A204.1 (cell line): ENCODE measurements around the gene UFD1.

ENCODE experiments used
- FAIRE-seq: peaks from 2 replicates; lab custom pipeline; 2012; peaks lifted over from hg19 to GRCh38; lab: Jason Lieb, UNC

UFD1 gene, protein sequence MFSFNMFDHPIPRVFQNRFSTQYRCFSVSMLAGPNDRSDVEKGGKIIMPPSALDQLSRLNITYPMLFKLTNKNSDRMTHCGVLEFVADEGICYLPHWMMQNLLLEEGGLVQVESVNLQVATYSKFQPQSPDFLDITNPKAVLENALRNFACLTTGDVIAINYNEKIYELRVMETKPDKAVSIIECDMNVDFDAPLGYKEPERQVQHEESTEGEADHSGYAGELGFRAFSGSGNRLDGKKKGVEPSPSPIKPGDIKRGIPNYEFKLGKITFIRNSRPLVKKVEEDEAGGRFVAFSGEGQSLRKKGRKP

GRCh38 chr22:19478901-19479354 lies at the start of gene UFD1:
Gene UFD1 (minus strand): TSS chr22:19479193. CDS start chr22:19479085, 108 bp downstream.
- FAIRE-seq, result no peak

DNA sequence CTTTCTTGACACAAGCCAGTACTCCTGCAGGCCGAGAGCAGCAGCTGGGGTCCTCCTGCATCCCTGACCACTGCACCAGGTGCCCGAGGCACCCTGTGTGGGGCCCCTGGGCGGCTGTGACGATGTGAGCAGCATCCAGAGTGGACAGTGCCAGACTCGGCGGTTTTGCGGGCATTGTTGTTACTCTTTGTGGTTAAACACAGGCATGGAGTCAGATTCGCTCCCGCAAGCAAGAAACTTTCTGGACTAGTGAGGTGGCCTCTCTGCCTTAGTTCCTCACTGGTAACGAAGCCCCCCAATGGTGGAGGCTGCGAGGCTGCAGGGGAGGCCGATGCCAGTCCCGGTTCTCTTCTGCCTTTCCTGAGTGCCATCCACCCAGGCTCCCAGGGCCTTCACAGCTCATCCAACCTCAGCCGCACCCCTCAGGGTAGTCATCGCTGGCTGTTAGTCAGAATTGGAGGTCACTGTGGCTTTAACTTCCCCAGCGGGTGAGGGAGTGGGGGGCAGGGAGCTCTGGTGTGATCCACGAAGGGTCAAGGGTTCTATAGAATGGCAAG lies 48.9 kb upstream of the UFD1 start:
- no peak for FAIRE-seq

DNA sequence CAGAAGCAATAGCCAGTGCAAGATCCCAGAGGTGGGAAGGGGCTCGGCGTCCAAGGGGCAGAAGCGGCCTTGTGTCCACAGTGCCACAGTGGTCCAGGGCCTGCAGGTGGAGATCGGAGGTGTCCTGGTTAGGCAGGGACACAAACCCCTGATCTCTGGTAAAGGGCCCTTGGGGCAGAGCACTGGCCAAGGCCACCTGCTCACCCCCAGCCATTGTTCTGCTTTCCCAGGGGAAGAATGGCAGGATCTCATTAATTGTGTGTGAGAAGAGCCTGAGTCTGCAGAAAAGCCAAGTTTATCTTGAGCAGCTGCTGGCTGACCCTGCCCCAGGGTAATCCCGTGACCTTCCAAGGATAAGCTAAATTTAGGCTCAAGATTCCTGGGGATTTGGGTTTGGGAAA lies 48.3 kb upstream of the UFD1 start:
- FAIRE-seq, result no peak

- no peak for FAIRE-seq
Observed at GRCh38 chr22:19526702-19527111, 47.7 kb upstream of the UFD1 start.

- FAIRE-seq, result no peak
Observed at GRCh38 chr22:19526076-19526701, 47.2 kb upstream of the UFD1 start.

DNA sequence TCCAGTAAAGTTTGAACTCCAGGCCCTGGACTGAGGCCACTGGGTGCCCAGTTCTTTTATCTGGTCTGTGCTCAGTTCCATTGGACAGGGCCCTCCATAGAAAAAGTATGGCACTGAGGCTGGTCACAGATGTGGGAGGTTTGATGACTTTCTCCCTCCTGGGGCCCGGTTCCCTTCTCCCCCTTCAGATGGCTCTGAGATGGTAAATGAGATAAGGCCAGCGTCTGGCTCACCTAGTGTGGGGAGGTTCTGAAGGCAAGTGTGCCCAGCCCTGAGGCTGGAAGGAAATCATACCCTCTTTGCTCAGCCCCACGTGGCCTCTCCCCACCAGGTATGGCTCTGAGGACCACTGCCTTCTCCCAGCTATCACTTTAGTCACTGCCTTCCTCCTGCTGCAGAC lies 46.7 kb upstream of the UFD1 start:
- FAIRE-seq, result no peak

GRCh38 chr22:19525116-19525660 lies 46.2 kb upstream of the UFD1 start:
- no peak for FAIRE-seq

GRCh38 chr22:19524170-19525115 lies 45.5 kb upstream of the UFD1 start, which contains the start of gene CLDN5:
Gene CLDN5 (minus strand): TSS chr22:19524410. CDS start chr22:19524255, 155 bp downstream.
- no peak for FAIRE-seq

DNA sequence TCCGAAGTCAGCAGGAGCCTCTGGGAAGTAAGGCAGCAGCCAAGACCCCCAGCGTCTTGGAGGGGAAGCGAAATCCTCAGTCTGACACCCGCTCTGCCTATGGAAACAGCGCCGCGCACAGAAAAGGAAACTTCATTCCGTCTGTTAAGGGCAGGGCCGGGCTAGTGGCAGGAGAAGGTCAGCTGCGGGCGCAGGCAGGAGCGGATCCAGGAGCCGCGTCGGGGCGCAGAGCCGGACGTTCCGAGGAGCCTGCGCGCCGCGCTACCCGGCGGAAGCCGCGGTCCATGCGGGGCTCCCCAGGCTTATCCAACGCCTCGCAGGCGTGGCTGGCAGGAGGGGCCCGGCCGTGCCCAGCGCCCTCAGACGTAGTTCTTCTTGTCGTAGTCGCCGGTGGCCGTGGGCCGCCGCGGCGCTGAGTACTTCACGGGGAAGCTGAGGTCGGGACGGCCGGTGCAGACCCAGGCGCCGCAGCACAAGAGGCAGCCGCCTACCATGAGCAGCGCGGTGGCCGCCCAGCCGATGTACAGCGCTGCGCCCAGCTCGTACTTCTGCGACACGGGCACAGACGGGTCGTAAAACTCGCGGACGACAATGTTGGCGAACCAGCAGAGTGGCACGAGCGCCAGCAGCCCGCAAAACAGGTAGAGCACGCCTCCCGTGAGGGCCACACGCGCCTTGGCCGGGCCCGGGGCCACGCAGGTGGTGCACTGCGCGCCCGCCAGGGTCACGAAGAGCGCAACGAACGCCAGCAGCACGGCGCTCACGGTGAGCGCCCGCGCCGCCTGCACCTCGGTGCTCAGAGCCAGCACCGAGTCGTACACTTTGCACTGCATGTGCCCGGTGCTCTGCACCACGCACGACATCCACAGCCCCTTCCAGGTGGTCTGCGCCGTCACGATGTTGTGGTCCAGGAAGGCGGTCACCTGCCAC lies 44.5 kb upstream of the UFD1 start:
- FAIRE-seq, result no peak

DNA sequence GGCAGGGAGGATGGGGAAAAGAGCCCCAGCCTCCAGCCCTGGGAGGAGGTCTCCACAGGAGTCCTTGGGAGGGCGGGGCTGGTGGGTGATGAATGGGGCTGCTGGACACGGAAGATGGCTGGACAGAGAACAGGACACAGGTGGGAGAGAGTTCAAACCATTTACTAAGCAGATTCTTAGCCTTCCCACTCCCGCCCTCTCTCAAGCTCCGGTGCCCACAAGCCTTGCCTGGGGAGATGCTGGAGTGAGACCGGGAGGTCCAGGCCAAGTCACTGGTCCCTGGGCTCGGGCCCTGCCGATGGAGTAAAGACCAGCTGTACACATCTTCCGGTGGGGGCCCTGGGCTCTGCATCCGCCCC lies 43.9 kb upstream of the UFD1 start:
- no peak for FAIRE-seq

- FAIRE-seq, result no peak
Observed at GRCh38 chr22:19522190-19522880, 43.3 kb upstream of the UFD1 start.

GRCh38 chr22:19520566-19521305 lies 41.7 kb upstream of the UFD1 start:
- FAIRE-seq, result no peak

DNA sequence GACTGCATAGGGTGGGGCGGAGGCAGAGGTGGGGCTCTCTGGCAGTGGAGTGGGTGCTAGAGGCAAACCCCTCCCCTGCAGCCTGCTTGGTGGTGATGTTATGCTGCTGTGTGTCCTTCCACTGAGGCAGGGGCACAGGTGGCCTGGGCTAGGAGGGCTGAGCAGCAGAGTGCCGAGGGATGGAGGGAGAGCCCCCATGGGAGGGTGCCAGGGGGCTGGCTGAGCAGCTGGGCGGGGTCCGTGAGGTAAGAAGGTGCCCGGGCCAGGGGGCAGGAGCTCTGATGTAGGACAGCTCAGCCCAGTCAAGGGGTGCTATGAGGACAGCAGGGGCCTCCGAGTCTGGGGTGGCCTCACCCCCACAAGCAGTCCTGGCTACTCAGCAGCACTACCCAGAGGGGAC lies 41.0 kb upstream of the UFD1 start:
- FAIRE-seq, result no peak

DNA sequence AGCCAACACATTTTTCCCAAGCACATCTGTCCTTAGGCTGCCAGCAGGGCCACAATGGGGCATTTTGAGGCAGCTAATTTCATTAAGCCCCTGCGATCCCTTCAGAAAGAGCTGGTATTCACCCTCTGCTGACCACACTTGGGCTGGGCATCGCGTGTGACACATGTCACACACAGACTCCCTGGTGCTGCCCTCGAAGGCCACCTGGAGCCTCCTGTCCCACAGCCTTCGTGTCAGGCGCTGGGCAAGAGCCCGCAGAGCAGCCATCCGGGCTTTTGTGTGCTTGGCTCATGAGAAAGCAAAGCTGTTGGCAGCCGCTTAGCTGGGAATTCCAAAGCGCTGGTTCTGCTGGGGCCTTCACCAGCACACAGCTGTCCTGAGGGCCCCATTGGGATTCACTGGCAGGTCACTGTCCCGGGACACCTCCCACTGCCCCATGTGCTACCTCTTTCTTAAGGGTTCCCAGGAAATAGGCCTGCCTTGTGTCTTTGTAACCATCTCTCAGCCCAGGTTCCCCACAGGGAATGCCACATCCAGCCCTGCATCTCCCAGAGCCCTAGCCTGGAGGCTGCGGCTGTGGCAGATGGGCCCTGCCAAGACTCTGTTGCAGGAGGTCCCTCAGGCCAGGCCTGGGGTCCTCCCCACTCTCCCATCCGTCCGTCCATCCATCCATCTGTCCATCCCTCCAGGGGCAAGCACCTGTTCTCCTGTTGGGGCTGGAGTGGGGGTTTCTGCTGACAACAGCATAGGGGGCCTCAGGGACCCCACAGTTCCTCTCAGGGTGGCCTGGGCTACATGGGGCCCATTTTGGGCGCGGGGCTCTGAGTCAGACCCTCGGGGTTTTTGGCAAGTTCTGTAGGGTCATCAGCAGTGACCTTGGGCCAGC lies 40.3 kb upstream of the UFD1 start:
- FAIRE-seq, result no peak

- FAIRE-seq, result no peak
Observed at GRCh38 chr22:19518635-19519034, 39.6 kb upstream of the UFD1 start.

DNA sequence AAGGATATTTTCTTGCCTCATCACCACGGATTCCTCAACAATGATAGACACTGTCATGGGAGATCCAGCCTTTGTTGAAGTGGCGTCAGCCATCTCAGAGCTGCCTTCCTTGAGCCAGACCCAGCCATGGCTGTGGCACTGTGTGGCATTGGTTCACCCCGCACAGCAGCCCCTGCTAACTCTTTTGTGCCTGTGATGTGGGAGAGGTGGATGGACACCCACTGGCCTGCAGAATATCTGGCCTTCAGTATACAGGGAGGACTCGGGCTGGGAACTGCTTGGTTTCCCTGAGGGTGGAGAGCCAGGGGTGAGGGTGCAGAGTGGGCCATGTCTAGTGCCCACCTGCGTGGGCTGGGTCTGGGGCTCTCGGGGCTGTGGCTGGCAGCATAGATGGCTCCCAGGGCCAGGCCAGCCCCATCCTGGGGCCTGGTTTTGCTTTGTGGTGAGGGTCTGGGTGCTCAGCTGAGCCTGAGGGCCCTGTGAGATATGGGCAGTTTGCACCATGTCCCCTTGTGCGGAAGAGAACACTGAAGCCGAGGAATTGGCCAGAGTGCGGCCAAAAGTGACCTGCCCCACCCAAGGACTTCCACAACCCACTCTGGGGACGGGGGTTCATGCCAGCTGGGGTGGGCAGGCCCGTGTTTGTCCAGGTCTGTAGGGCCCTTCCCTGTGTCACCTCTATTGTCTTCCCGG lies 39.1 kb upstream of the UFD1 start:
- no peak for FAIRE-seq

- no peak for FAIRE-seq
Observed at GRCh38 chr22:19517171-19517500, 38.1 kb upstream of the UFD1 start.
